Raji (cell line): Measurements from ENCODE around the gene SLFN13.

Experiments used
- POLR2A ChIP-seq: IDR thresholded peaks from 2 replicates; pipeline ENCODE4 v1.6.1; 2011; ENCODE audit warnings: low read depth, low read length, control low read depth; ENCODE audit not compliant: insufficient read depth

SLFN13 gene

GRCh38 chr17:35387496-35387895, 61.1 kb downstream of the SLFN13 start:
- TF ChIP-seq POLR2A: no peak
